Measurements from ENCODE around the gene DUOXA1.
"Not testable (repeated sequence)": the region's sequence is repeated elsewhere in the genome, so short reads cannot be mapped to it uniquely, and the experiment has no call there.

DUOXA1 gene

DNA sequence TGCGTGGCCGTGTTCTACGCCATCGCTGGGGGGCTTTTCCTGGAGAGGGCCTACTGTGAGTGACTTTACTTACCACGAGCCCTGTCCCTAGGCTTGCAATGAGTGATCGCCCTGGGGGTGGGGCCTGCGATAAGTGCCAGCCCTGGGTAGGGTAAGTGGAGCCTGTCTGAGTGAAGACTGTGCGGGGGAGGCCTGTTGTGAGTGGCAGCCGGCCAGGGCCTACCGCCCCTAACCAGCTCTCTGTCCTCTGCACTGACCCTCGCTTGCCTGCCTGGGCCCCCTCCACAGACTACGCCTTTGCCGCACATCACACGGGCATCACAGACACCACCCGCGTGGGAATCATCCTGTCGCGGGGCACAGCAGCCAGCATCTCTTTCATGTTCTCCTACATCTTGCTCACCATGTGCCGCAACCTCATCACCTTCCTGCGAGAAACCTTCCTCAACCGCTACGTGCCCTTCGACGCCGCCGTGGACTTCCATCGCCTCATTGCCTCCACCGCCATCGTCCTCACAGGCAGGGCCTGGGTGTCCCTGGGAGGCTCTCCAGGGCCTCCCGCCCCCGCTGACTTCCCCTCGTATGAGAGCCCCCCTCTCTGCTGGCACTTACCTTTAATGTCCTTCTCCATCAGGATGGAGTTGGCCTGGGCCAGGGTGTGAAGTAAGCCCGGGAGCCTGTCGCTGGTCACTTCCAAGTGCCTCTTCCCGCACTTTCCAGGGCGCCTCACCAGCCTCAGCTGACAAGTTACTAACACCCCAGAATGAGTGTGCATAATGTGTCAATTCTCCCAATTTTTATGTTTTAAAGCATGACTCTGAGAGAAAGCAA is 22.5 kb upstream of the DUOXA1 start:
- no peak for DNase-seq (ENCODE audit: low read depth)
- H3K4me3 ChIP-seq (ENCODE audit: low read depth, low read length): no peak overlapping the region

DNA sequence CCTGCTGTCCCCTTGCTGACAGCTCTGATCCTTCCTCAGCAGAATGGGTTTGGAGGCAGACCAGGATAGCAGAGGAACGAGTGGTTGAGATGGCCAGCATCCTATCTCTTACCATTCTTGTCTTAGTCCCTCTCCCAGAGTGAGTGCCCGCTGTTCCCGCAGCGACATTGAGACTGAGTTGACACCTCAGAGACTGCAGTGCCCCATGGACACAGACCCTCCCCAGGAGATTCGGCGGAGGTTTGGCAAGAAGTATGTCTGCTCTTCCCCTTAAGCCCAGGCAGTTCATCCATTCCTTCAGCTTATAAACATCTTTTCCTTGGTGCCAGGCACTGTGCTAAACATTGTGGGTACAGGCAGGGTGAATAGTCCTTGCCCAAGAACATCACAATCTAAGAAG is 21.3 kb upstream of the DUOXA1 start:
- H3K4me3 ChIP-seq (ENCODE audit: low read depth, low read length): no peak overlapping the region
- DNase-seq (ENCODE audit: low read depth): no peak

DNA sequence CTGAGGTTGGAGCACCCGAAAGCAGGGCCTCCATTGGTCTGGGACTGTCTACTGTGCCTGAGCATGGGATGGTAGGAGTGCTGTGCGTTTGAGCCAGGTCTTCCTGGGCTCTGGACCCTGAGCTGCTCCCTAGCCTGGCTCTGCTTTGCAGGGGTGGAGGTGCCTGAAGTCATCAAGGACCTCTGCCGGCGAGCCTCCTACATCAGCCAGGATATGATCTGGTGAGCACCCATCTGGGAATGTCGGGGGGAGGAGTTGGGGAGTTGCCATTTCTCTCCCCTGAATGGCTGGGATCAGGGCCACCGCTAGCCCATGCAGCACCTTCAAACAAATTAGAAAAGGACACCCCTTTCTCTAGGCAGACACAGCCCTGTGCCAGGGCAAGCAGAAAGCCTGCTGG is 20.8 kb upstream of the DUOXA1 start:
- no peak overlapping the region for H3K4me3 ChIP-seq (ENCODE audit: low read depth, low read length)
- no peak for DNase-seq (ENCODE audit: low read depth)

DNA sequence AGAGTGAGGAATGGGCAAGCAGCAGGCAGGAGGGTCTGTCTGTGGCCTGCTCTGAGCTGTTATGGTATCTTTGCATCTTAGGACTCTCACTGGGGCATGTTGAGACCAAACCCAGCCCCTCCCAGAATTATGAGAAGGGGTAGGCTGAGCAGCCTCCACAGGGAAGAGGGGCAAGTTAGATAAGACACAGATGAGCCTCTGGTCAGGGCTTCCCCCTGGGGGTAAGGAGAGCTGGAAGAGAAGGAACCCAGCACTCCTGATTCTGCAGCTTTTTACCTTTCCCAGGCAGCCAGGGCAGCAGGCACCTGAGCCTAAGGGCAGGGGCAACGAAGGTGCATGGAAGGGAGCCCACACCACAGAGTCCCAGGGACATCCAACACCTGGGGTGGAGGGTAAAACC is 19.4 kb upstream of the DUOXA1 start:
- DNase-seq (ENCODE audit: low read depth): no peak
- H3K4me3 ChIP-seq (ENCODE audit: low read depth, low read length): no peak overlapping the region

- H3K4me3 ChIP-seq (ENCODE audit: low read depth, low read length): no peak overlapping the region
- no peak for DNase-seq (ENCODE audit: low read depth)
Measured at GRCh38 chr15:45148076-45149059, 18.7 kb upstream of the DUOXA1 start.

DNA sequence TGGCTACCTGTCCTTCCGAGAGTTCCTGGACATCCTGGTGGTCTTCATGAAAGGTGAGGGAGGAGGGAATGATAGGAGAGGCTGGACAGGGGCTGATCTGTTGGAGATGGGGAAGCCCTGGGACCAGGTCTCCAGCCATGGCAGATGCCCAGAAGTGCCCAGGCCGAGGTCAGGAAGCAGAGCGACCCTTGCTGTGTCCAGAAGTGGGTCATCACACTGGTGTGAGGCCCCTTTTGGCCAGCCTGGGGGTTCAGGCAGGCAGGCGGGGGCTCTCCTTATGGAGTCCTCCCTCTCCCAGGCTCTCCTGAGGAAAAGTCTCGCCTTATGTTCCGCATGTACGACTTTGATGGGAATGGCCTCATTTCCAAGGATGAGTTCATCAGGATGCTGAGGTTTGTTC is 17.9 kb upstream of the DUOXA1 start:
- H3K4me3 ChIP-seq (ENCODE audit: low read depth, low read length): no peak overlapping the region
- DNase-seq (ENCODE audit: low read depth): no peak

- no peak for DNase-seq (ENCODE audit: low read depth)
- H3K4me3 ChIP-seq (ENCODE audit: low read depth, low read length): no peak overlapping the region
Measured at GRCh38 chr15:45146405-45146804, 16.7 kb upstream of the DUOXA1 start.

DNA sequence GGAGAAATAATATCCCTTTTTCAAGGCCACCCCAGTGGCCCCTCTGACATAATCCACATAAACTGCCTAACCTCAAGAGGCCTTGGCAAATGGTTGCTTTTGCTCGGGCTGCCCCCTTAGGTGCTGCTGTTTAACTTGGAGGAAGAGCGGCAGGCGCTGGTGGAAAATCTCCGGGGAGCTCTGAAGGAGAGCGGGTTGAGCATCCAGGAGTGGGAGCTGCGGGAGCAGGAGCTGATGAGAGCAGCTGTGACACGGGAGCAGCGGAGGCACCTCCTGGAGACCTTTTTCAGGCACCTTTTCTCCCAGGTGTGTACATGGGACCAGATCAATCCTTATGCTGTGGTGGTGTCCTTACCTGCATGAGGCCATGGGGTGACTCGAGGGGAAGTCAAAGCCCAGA is 15.1 kb upstream of the DUOXA1 start:
- no peak for DNase-seq (ENCODE audit: low read depth)
- no peak overlapping the region for H3K4me3 ChIP-seq (ENCODE audit: low read depth, low read length)

GRCh38 chr15:45143946-45144345 is 14.3 kb upstream of the DUOXA1 start:
- no peak for DNase-seq (ENCODE audit: low read depth)
- H3K4me3 ChIP-seq (ENCODE audit: low read depth, low read length): no peak overlapping the region

GRCh38 chr15:45143056-45143455 is 13.4 kb upstream of the DUOXA1 start:
- H3K4me3 ChIP-seq (ENCODE audit: low read depth, low read length): no peak overlapping the region
- DNase-seq (ENCODE audit: low read depth): no peak

DNA sequence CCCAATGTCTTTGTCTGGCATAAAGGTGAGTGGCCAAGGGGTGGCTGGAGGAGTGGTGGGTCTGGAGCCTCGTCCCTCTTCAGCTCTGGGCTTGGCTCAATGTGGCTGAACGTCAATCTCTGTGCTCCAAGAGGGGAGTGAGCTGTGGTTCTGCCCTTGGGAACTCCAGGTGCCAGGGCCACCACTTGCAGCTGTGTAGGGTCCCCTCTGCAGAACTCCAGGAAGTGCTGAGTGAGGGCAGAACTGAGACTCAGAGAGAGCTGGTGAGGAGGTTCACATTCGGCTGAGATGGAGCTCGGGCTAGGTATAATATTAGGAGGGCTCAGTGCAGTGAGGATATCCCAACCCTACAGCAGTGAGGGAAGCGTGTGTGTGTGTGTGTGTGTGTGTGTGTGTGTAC is 11.7 kb upstream of the DUOXA1 start:
- no peak overlapping the region for H3K4me3 ChIP-seq (ENCODE audit: low read depth, low read length)
- no peak for DNase-seq (ENCODE audit: low read depth)

- H3K4me3 ChIP-seq (ENCODE audit: low read depth, low read length): no peak overlapping the region
Measured at GRCh38 chr15:45140557-45141250, 11.0 kb upstream of the DUOXA1 start.

GRCh38 chr15:45139770-45140169 is 10.1 kb upstream of the DUOXA1 start:
- DNase-seq (ENCODE audit: low read depth): no peak
- H3K4me3 ChIP-seq (ENCODE audit: low read depth, low read length): no peak overlapping the region

More at GRCh38 chr15:45140557-45141250, 11.0 kb upstream of the DUOXA1 start:
- DNase-seq (ENCODE audit: low read depth): no peak

DNA sequence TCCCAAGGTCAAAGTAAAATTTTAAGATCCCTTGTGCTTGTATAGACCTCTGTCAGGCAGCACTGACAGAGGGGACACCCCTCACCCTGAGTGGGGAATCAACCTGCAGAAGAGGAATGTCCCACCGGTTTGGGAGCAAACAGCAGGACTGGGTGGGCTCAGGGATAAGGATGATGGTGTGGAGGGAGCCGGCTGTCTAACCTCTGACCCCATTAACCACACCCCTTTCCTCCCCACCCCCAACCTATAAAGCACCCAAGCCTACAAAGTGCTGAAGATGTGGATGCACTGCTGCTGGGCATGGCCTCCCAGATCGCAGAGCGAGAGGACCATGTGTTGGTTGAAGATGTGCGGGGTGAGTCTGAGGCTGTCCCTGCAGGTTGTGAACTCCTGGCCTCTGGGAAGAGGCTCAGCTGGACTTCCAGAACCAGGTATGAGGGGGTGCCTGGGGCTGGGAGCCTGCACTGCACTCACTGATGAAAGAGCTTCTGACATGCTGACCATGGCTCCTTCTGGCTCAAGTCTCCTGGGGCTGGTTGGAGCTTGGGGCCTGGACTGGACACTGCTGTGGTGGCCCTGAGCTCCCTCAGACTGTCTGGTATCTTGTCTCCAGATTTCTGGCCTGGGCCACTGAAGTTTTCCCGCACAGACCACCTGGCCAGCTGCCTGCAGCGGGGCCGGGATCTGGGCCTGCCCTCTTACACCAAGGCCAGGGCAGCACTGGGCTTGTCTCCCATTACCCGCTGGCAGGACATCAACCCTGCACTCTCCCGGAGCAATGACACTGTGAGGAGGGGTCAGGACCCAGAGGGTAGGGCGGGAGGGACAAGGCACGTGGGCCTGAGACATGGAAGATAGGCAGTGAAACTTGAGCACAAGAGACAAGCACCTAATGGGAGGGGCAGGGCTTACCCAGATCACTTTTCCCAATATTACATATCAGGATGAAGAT is 9.4 kb upstream of the DUOXA1 start:
- no peak overlapping the region for H3K4me3 ChIP-seq (ENCODE audit: low read depth, low read length)
- DNase-seq (ENCODE audit: low read depth): no peak

DNA sequence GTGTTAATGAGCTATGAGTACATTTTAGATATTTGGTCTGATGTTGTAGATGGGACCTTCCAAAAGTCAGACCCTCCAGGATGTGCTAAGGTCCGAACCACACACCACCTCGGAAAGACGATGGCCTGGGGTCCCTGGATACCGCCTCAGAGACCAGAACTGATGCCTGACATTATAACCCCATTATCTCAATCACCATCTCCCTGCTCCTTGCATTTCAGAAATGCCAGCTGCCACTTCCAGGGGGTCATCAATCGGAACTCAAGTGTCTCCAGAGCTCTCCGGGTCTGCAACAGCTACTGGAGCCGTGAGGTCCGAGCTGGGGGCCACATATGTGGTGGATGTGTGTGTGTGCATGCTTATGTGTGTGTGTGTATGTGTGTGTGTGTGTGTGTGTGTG is 8.0 kb upstream of the DUOXA1 start:
- H3K4me3 ChIP-seq (ENCODE audit: low read depth, low read length): no peak overlapping the region
- no peak for DNase-seq (ENCODE audit: low read depth)

- H3K4me3 ChIP-seq (ENCODE audit: low read depth, low read length): no peak overlapping the region
- no peak for DNase-seq (ENCODE audit: low read depth)
Measured at GRCh38 chr15:45136378-45136764, 6.7 kb upstream of the DUOXA1 start.

- DNase-seq (ENCODE audit: low read depth); H3K4me3 ChIP-seq (ENCODE audit: low read depth, low read length): not testable (repeated sequence)
Measured at GRCh38 chr15:45135705-45136377, 6.2 kb upstream of the DUOXA1 start.
